OCI-LY1 (cell line): ENCODE measurements around the gene CAPN10.

Experiments used
- H2AFZ ChIP-seq: fragments of 200-600 bp; sonication (generic), shearing (Covaris generic); 2 replicates; pipeline ENCODE4 v1.6.0; 2014; ENCODE audit warnings: antibody characterized with exemption, mild to moderate bottlenecking, low read length
- H3F3A ChIP-seq: fragments of 200-600 bp; sonication (generic), shearing (Covaris generic); 2 replicates; pipeline ENCODE4 v1.6.0; 2014; ENCODE audit warnings: mild to moderate bottlenecking, antibody characterized with exemption, low read length, moderate library complexity; ENCODE audit not compliant: insufficient read depth
- H3K27ac ChIP-seq: fragments of 200-600 bp; sonication (generic); 2 replicates; pipeline ENCODE4 v1.5.1; 2014; ENCODE audit warnings: low read length, mixed run types, mild to moderate bottlenecking, low read depth; ENCODE audit not compliant: poor library complexity, severe bottlenecking
- H3K27me3 ChIP-seq: fragments of 200-600 bp; sonication (generic); 2 replicates; pipeline ENCODE4 v1.6.0; 2014; ENCODE audit warnings: antibody characterized with exemption, mild to moderate bottlenecking, low read length, moderate library complexity; ENCODE audit not compliant: insufficient read depth
- H3K36me3 ChIP-seq: fragments of 200-600 bp; sonication (generic); 2 replicates; pipeline ENCODE4 v1.6.1; 2014; ENCODE audit warnings: mild to moderate bottlenecking, antibody characterized with exemption, low read length, moderate library complexity, mixed read lengths; ENCODE audit not compliant: insufficient read depth
- H3K4me1 ChIP-seq: fragments of 200-600 bp; sonication (generic); 2 replicates; pipeline ENCODE4 v1.5.1; 2014; ENCODE audit warnings: mild to moderate bottlenecking, low read length, moderate library complexity; ENCODE audit not compliant: insufficient read depth, severe bottlenecking
- H3K4me2 ChIP-seq: fragments of 200-600 bp; sonication (generic), shearing (Covaris generic); 2 replicates; pipeline ENCODE4 v1.6.1; 2014; ENCODE audit warnings: low read length
- H3K4me3 ChIP-seq: fragments of 200-600 bp; sonication (generic); 2 replicates; pipeline ENCODE4 v1.5.1; 2014; ENCODE audit warnings: low read length, low read depth, mild to moderate bottlenecking, mixed read lengths; ENCODE audit not compliant: poor library complexity, severe bottlenecking
- H3K79me2 ChIP-seq: fragments of 200-600 bp; shearing (Covaris generic); 2 replicates; pipeline ENCODE4 v1.6.1; 2016; ENCODE audit warnings: mixed run types, low read length, mixed read lengths; ENCODE audit not compliant: insufficient read depth
- H3K9ac ChIP-seq: fragments of 200-600 bp; sonication (generic), shearing (Covaris generic); 2 replicates; pipeline ENCODE4 v1.6.1; 2014; ENCODE audit warnings: mild to moderate bottlenecking, low read length, mixed read lengths
- H3K9me2 ChIP-seq: fragments of 200-600 bp; sonication (generic), shearing (Covaris generic); 2 replicates; pipeline ENCODE4 v1.6.1; 2014; ENCODE audit warnings: low read depth, mild to moderate bottlenecking, low read length, mixed read lengths
- H3K9me3 ChIP-seq: fragments of 200-600 bp; shearing (Covaris generic); 2 replicates; pipeline ENCODE4 v1.6.1; 2014; ENCODE audit warnings: low read length, mixed read lengths
- H4K20me1 ChIP-seq: fragments of 200-600 bp; sonication (generic), shearing (Covaris generic); 2 replicates; pipeline ENCODE4 v1.6.0; 2016; ENCODE audit warnings: mild to moderate bottlenecking, low read length; ENCODE audit not compliant: insufficient read depth
- CTCF ChIP-seq: fragments of 200-600 bp; sonication (generic), shearing (Covaris generic); IDR thresholded peaks from 2 replicates; pipeline ENCODE4 v1.5.1; 2017; ENCODE audit warnings: mild to moderate bottlenecking, antibody characterized with exemption, low read length, moderate library complexity, mixed read lengths
- EZH2 ChIP-seq: fragments of 200-600 bp; sonication (generic), shearing (Covaris generic); IDR thresholded peaks from 2 replicates; pipeline ENCODE4 v1.8.0; 2017; ENCODE audit warnings: borderline replicate concordance, mixed run types, mild to moderate bottlenecking, antibody characterized with exemption, low read length, moderate library complexity, mixed read lengths

The CAPN10 gene

GRCh38 chr2:240603081-240603835, 16.7 kb downstream of the CAPN10 start:
- H3K27ac ChIP-seq, result no peak overlapping the region
- no peaks in the 10 kb centered on the region for H3K27me3 ChIP-seq
- H4K20me1 ChIP-seq, result no peaks in the 10 kb centered on the region
- no peaks in the 10 kb centered on the region for H3F3A ChIP-seq
- no peaks in the 10 kb centered on the region for H3K4me1 ChIP-seq
- no peaks in the 10 kb centered on the region for H3K79me2 ChIP-seq
- no peaks in the 10 kb centered on the region for H3K9me3 ChIP-seq
- no peak overlapping the region for H3K9ac ChIP-seq
- no peaks in the 10 kb centered on the region for H3K9me2 ChIP-seq
- H3K36me3 ChIP-seq, result peaks cover 3% of the 10 kb centered on the region; the same call in 1 of the 2 replicates
- H3K4me2 ChIP-seq, result no peak overlapping the region
- no peak overlapping the region for H3K4me3 ChIP-seq
- TF ChIP-seq CTCF (no peak), EZH2 (no peak)
- no peak overlapping the region for H2AFZ ChIP-seq

- H3K4me3 ChIP-seq, result no peak overlapping the region
- no peaks in the 10 kb centered on the region for H3K36me3 ChIP-seq
- no peaks in the 10 kb centered on the region for H4K20me1 ChIP-seq
- H2AFZ ChIP-seq, result no peak overlapping the region
- H3K27me3 ChIP-seq, result no peaks in the 10 kb centered on the region
- no peak overlapping the region for H3K4me2 ChIP-seq
- no peaks in the 10 kb centered on the region for H3K9me3 ChIP-seq
- H3K79me2 ChIP-seq, result no peaks in the 10 kb centered on the region
- no peak overlapping the region for H3K9ac ChIP-seq
- TF ChIP-seq CTCF (no peak), EZH2 (no peak)
- H3K27ac ChIP-seq, result no peak overlapping the region
- H3K4me1 ChIP-seq, result no peaks in the 10 kb centered on the region
- H3K9me2 ChIP-seq, result no peaks in the 10 kb centered on the region
- no peaks in the 10 kb centered on the region for H3F3A ChIP-seq
Measured at GRCh38 chr2:240603846-240604245, 17.3 kb downstream of the CAPN10 start.

- H4K20me1 ChIP-seq, result no peaks in the 10 kb centered on the region
- no peaks in the 10 kb centered on the region for H3K27me3 ChIP-seq
- H3K4me3 ChIP-seq, result no peak overlapping the region
- no peaks in the 10 kb centered on the region for H3K79me2 ChIP-seq
- TF ChIP-seq EZH2 (no peak), CTCF (peak; percentile 14; the same call in 1 of the 2 replicates)
- H3K4me1 ChIP-seq, result no peaks in the 10 kb centered on the region
- no peak overlapping the region for H3K9ac ChIP-seq
- no peaks in the 10 kb centered on the region for H3K9me3 ChIP-seq
- H3F3A ChIP-seq, result no peaks in the 10 kb centered on the region
- no peaks in the 10 kb centered on the region for H3K9me2 ChIP-seq
- no peak overlapping the region for H2AFZ ChIP-seq
- no peak overlapping the region for H3K27ac ChIP-seq
- H3K4me2 ChIP-seq, result no peak overlapping the region
- H3K36me3 ChIP-seq, result no peaks in the 10 kb centered on the region
Measured at GRCh38 chr2:240604291-240604938, 17.9 kb downstream of the CAPN10 start.
